Epithelial cell of prostate (primary cell): ENCODE results near the gene RECQL5.

Experiments
- DNase-seq: peaks from one replicate; pipeline ENCODE4 v3.0.0-alpha.2; 2011; ENCODE audit warnings: low read depth, low spot score
- H3K27ac ChIP-seq: fragments of 450-650 bp; 2 replicates; pipeline ENCODE4 v1.5.1; 2017; ENCODE audit warnings: mild to moderate bottlenecking

RECQL5 gene

DNA sequence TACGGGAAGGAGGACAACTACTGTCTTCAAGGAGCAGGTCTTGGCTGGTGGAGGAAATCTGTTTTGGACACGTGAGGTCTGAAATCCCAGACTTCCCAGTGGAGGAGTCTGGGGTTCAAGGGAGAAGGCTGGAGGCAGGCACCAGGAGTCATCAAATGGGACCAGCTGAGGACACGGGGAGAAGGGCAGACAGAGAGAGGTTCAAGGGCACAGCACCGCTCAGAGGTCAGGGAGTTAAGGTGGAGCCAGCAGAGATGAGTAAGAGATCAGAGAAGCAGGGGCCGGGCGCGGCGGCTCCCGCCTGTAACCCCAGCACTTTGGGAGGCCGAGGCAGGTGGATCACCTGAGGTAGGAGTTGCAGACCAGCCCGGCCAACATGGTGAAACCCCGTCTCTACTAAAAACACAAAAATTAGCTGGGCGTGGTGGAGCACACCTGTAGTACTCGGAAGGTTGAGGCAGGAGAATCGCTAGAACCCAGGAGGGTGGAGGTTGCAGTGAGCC is 44.1 kb downstream of the RECQL5 start:
- no peak for DNase-seq
- no peak overlapping the region for H3K27ac ChIP-seq

DNA sequence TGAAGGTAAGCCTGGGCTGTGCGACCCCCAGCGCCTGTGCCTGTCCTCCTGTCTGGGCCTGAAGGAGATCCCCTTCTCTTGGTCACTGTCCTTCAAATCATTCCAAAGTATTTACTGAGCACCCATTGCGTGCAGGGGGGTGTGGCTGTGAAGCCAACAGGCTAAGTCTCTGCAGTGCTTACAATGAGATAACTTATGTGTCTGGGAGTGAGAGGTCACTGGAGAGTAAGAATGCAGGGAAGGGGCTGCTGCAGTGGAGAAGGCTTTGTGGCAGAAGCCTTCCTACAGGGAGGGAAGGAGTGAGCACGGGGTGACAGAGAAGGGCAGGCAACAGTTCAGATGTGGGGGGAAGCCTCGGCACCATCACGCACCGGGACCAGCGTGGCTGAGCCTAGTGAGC is 44.9 kb downstream of the RECQL5 start:
- H3K27ac ChIP-seq: no peak overlapping the region
- DNase-seq: no peak

DNA sequence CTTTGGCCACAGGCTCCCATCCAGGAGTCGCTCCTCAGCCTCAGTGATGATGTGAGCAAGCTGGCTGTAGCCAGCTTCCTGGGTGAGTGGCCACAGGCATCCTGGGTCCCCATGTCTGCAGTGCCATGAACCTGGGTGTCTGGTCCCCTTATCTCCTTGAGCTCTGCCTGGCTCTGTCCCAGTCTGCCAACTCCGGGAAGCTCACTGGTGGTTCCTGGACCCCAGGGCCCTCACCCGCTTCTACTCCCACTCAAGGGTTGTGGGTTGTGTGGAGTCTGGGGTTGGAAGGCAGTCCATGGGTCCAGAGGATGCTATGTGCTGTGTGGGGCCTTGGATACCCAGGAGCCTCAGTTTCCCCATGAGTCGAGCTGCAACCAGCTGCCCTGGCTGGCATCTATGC is 45.5 kb downstream of the RECQL5 start:
- no peak for DNase-seq
- H3K27ac ChIP-seq: no peak overlapping the region

DNA sequence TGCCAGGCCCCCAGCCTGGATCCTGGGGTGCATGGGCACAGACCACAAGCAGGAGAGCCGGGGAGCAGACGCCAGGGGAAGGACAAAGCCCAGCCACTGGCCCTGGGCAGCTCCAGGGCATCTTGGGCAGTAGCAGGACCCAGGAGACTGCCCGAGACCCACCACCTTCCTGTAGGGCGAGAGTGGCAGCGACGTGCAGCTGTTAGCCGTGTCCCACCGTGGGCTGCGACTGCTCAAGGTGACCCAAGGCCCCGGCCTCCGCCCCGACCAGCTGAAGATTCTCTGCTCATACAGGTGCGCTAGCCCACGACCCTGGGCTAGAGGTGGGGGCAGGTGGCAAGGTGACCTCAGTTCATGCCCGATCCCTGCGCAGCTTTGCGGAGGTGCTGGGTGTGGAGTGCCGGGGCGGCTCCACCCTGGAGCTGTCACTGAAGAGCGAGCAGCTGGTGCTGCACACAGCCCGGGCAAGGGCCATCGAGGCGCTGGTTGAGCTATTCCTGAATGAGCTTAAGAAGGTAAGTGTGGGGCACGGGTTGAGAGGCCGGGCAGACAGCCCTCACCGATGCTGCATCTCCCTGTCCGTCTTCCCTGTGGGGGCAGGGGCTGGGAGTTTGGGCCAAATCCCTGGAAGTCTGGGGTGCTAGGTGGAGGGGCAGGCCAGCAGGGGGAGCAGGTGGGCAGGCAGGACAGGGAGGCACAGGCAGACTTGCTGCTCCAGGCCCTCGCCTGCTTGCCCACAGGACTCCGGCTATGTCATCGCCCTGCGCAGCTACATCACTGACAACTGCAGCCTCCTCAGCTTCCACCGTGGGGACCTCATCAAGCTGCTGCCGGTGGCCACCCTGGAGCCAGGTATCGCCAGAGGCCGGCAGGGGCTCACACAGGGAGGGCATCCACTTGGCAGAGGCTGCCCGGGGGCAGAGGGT is 47.2 kb downstream of the RECQL5 start:
- no peak for DNase-seq
- no peak overlapping the region for H3K27ac ChIP-seq

GRCh38 chr17:75617675-75618074 is 49.3 kb downstream of the RECQL5 start:
- no peak overlapping the region for H3K27ac ChIP-seq
- no peak for DNase-seq

DNA sequence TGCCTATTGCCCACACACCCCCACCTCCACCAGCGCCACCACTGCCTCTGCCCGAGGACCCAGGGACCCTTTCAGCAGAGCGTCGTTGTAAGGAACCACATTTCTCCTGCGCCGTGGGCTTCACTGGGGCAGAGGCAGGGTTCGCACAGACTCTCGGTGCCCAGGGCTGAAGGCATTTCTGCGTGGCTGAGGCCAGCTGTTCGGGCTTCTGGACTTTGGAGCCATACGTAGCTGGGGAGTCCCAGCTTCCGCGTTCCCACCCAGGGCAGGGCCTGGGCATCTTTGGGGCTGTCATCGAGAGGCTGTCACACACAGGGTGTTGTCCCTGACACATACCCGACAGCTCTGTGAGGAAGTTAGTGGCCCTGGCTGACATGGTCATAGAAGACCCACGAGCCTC is 49.7 kb downstream of the RECQL5 start:
- DNase-seq: no peak
- H3K27ac ChIP-seq: no peak overlapping the region

- DNase-seq: no peak
- H3K27ac ChIP-seq: no peak overlapping the region
Observed at GRCh38 chr17:75616521-75617122, 50.3 kb downstream of the RECQL5 start.

DNA sequence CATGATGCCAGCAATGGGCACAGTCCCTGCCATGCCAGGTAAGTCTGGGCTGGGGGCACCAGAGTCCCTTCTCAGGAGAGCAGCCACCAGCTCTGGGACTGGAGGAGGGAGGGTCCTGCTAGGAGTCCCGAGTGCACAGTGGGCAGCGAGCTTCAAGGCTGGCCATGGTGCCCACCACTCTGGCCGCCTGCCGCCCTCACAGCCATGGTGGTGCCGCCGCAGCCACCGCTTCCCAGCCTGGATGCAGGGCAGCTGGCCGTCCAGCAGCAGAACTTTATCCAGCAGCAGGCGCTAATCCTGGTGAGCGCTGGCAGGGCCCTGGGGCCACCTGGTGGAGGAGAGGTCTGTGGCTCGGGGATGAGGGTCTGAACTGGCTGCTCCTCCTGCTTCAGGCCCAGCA is 51.7 kb downstream of the RECQL5 start:
- no peak for DNase-seq

GRCh38 chr17:75614556-75615270 is 52.2 kb downstream of the RECQL5 start:
- no peak overlapping the region for H3K27ac ChIP-seq
- DNase-seq: no peak

More for the DNA sequence above, 51.7 kb downstream of the RECQL5 start:
- no peak overlapping the region for H3K27ac ChIP-seq

- DNase-seq: no peak
- H3K27ac ChIP-seq: no peak overlapping the region
Observed at GRCh38 chr17:75614006-75614405, 52.9 kb downstream of the RECQL5 start.

DNA sequence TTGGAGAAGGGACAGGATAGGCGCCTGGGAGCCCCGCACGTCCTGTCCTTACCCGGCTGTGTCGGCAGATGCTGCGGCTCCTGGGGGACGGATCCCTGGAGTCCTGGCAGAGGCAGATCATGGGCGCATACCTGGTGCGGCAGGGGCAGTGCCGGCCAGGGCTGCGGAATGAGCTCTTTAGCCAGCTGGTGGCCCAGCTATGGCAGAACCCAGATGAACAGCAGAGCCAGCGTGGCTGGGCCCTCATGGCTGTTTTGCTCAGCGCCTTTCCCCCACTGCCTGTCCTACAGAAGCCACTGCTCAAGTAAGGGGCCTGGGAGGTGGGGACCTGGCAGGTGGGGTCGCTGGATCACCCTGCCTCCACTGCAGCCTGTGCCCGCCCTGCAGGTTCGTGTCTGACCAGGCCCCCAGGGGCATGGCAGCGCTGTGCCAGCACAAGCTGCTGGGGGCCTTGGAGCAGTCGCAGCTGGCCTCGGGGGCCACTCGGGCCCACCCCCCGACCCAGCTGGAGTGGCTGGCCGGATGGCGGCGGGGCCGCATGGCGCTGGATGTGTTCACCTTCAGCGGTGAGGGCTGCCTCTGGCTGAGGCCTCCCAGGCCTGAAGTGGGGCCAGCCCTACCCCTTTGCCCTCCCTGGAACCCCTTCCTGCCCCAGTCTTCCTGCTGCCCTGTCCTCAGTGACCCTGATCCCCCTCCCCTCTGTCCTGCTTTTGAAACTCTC is 53.9 kb downstream of the RECQL5 start:
- DNase-seq: no peak
- no peak overlapping the region for H3K27ac ChIP-seq

DNA sequence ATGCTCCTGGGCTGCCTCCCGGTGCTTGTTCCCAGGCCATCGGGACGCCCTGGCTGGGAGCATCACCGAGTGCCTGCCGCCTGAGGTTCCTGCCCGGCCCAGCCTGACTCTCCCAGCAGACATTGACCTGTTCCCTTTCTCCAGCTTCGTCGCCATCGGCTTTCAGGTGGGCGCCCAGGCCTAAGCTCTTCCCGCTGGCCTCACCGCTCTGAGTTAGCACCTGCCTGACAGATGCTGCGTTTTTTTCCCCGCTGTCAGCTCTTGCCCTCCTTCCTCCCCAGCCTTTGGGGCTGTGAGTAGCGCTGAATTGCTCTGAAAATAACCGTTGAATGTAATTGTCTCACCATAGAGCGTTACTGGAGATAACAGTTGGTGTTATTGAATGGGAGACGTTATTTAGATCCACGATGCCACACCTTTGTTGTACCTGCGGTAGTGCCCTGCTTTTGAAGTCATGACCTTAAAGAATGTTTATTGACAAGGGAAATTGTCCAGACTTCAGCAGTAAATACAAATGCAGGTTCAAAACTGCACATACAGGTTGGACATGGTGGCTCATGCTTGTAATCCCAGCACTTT is 55.0 kb downstream of the RECQL5 start:
- H3K27ac ChIP-seq: no peak overlapping the region
- DNase-seq: no peak

DNA sequence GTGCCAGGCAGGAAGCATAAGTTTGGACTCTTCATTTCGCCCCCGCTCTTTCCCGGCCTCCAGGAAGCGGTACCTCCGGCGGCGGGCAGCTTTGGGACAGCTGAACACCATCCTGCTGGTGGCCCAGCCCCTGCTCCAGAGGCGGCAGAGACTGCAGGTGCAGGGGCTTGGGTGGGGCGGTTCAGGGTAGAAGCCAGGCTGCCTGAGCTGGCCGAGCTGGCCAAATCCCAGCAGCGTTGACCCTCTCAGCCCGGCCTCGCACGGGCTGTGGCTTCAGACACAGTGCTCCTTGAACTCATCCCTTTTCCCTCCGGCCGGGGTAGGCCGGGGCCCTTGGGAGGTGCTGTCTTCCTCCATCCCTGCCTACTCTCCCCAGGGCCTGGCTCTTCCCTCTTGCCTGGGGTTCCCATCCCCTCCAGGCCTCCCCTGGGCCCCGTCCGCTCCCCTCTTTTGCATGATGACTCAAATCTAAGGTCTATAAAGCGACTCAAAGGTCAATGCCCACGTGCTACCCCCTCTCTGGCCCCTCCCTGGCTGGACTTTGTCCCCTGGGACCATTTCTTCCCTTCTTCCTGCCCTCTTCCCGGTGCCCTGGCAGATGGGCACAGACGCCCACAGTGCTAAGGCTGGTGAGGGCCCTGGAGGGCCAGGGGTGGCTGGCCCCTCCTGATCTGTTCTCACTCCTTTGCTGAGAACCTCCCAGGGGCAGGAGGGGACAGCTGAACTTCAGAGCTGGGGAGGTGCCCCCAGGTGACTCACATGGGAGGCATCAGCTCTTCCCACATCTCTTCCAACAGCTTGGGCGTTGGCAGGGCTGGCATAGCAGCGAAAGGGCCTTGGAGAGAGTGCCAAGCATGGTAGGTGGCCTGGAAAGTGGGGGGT is 56.6 kb downstream of the RECQL5 start:
- DNase-seq: no peak

GRCh38 chr17:75607086-75607485 is 59.9 kb downstream of the RECQL5 start:
- H3K27ac ChIP-seq: no peak overlapping the region
- DNase-seq: no peak

More for the DNA sequence above, 56.6 kb downstream of the RECQL5 start:
- no peak overlapping the region for H3K27ac ChIP-seq

GRCh38 chr17:75605790-75606189 is 61.2 kb downstream of the RECQL5 start:
- H3K27ac ChIP-seq: no peak overlapping the region
- no peak for DNase-seq

DNA sequence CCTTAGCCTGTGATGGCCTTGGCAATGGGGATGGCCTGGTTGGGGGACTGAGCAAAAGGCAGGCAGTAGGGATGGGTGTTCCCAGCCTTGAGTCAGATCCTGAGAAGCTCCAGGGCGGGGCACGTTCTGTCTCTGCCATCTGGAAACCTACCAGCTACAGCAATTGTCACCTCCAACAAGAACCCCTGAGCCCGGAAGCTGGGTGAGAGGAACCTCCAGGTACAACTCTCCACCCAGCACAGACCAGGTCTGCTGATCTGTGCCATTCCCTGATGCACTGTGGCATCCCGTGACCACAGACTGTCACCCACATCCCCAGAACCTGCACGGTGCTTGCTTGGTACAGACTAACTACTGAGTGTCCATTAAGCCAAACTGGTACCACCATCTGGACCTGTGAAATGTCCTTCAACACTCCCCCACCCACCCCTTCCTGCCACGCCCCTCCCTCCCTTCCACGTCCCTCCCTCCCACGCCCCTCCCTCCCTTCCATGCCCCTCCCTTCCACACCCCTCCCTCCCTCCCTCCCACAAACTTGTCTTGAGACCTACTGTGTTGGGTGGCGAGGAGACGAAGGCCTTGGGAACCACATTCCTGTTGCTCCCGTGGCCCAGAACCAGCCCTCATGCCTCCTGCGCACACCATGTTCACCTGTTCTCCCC is 62.8 kb downstream of the RECQL5 start:
- no peak for DNase-seq

GRCh38 chr17:75603123-75603522 is 63.8 kb downstream of the RECQL5 start:
- no peak for DNase-seq
- no peak overlapping the region for H3K27ac ChIP-seq

More for the DNA sequence above, 62.8 kb downstream of the RECQL5 start:
- H3K27ac ChIP-seq: peak overlapping the region; percentile 20

DNA sequence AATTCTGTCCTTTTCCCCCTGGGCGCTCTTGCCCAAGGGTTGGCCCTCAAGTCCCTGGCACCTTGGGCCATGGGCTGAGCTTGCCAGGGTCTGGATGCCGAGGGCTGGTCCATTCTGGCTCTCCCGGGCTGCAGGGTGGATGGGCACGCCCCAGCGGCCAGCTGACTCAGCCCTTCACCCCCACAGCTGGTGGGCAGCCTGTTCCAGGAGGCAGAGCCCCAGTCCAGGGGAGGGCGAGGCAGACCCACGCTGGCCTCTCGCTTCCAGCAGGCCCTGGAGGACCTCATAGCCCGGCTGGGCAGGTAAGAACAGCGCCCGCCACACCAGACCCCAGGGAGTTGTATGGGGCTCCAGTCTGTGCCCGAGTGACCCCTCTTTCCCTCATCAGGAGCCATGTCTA is 64.3 kb downstream of the RECQL5 start:
- H3K27ac ChIP-seq: no peak overlapping the region
- DNase-seq: no peak
